ENCODE results near the gene PDE1C. TPM values are rescaled to one million over a fixed set of nuclear protein-coding genes. Genes with fewer than 3 reads are reported as not detected.

The PDE1C gene
- total RNA-seq, 2 experiments from 2014 or later = not detected

DNA sequence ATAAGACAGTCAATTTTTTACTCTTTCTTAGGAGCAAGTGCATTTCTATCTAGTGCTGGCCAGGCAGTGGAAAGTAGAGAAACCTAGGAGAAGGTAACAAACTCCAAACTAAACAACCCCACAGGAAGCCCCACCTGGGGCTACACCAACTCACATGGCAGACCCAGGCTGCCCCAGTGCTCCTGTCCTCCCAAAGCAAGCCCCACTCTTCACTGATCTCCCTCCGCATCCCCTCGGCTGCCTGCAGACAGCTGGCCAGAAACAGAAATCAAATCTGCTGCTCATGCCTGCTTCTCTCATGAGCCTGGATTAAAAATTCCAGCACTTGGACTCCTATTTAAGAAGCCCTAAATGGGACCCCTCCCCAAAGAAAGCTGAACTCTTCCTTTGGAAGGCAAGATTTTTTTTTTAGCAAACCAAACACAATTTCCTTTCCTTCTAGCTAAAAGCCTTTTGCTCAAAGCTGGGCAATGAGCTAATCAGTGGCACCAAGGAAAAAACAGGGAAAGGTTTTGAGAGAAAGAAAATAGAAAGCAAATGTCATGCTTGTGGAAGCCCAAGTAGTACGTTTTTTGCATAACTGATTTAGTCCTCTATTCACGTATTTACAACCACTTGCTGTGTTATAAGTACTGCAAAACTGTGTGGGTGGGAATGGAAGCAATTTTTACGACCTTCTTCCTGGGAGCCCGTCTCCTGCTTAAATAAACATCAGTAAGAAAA, 10.8 kb downstream of the PDE1C start:
- CTCF ChIA-PET = no interaction called here
- no peak for ATAC-seq
- intact Hi-C loops (cut with DNase I, micrococcal nuclease) = no loop called here
- DNase-seq = no peak
- no peak overlapping the region for H3K4me3 Mint-ChIP-seq
- no peaks in the 10 kb centered on the region for H3K9me3 Mint-ChIP-seq (ENCODE audit: low read depth)
- H3K27me3 Mint-ChIP-seq = no peaks in the 10 kb centered on the region
- no peaks in the 10 kb centered on the region for H3K4me1 Mint-ChIP-seq
- no peak overlapping the region for H3K27ac Mint-ChIP-seq
- POLR2A ChIA-PET = no interaction called here
- no peaks in the 10 kb centered on the region for H3K36me3 Mint-ChIP-seq (ENCODE audit: low read depth)

GRCh38 chr7:32058002-32058401, 12.2 kb downstream of the PDE1C start:
- no peaks in the 10 kb centered on the region for H3K9me3 Mint-ChIP-seq (ENCODE audit: low read depth)
- POLR2A ChIA-PET = no interaction called here
- intact Hi-C loops (cut with DNase I, micrococcal nuclease) = no loop called here

GRCh38 chr7:32056767-32057166, 13.4 kb downstream of the PDE1C start:
- ChIA-PET CTCF (no interaction called here), POLR2A (no interaction called here)
- Mint-ChIP-seq H3K9me3 (ENCODE audit: low read depth) (no peaks in the 10 kb centered on the region), H3K27ac (no peak overlapping the region), H3K4me1 (no peaks in the 10 kb centered on the region), H3K4me3 (no peak overlapping the region), H3K36me3 (ENCODE audit: low read depth) (no peaks in the 10 kb centered on the region), H3K27me3 (no peaks in the 10 kb centered on the region)
- DNase-seq (no peak), ATAC-seq (no peak)
- intact Hi-C loops (cut with DNase I, micrococcal nuclease) = no loop called here

More at GRCh38 chr7:32058002-32058401, 12.2 kb downstream of the PDE1C start:
- ATAC-seq = no peak
- no peaks in the 10 kb centered on the region for H3K36me3 Mint-ChIP-seq (ENCODE audit: low read depth)
- no peak overlapping the region for H3K27ac Mint-ChIP-seq
- no peaks in the 10 kb centered on the region for H3K4me1 Mint-ChIP-seq
- CTCF ChIA-PET = no interaction called here
- DNase-seq = no peak
- H3K4me3 Mint-ChIP-seq = no peak overlapping the region
- H3K27me3 Mint-ChIP-seq = no peaks in the 10 kb centered on the region

DNA sequence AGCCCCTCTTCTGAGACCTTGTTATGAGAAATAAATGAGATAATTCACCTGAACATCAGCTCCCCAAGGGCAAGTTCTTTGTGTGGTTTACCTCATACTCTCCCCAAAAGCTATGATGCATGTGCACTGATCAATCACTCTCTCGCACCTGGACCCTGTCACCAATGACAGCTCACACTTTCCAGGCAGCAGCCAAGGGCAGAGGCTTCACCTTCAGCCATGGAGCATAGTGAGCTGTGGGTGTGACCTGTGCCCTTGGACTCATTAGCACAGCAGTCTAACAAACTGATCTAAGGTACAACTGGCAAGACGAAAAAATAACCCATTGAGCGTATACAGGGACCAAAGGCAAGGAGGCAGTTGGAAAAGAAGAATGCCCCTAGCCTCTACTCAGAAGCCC, 17.0 kb downstream of the PDE1C start:
- intact Hi-C loops (cut with DNase I, micrococcal nuclease) = no loop called here
- ATAC-seq = no peak
- CTCF ChIA-PET = no interaction called here
- DNase-seq = no peak
- POLR2A ChIA-PET = no interaction called here
- no peaks in the 10 kb centered on the region for H3K9me3 Mint-ChIP-seq (ENCODE audit: low read depth)
- no peak overlapping the region for H3K27ac Mint-ChIP-seq
- no peak overlapping the region for H3K4me3 Mint-ChIP-seq
- no peaks in the 10 kb centered on the region for H3K27me3 Mint-ChIP-seq
- no peaks in the 10 kb centered on the region for H3K4me1 Mint-ChIP-seq
- H3K36me3 Mint-ChIP-seq (ENCODE audit: low read depth) = no peaks in the 10 kb centered on the region

GRCh38 chr7:32051128-32051527, 19.1 kb downstream of the PDE1C start:
- ATAC-seq (no peak), DNase-seq (no peak)
- Mint-ChIP-seq H3K4me3 (no peak overlapping the region), H3K27ac (no peak overlapping the region), H3K9me3 (ENCODE audit: low read depth) (no peaks in the 10 kb centered on the region), H3K4me1 (no peaks in the 10 kb centered on the region), H3K27me3 (no peaks in the 10 kb centered on the region), H3K36me3 (ENCODE audit: low read depth) (no peaks in the 10 kb centered on the region)
- ChIA-PET CTCF (interaction anchor here (0.6 to 1.0 kb wide), 2 partner anchors 12 to 1316 kb away, joined by 3 read pairs; no protein-coding TSS in a partner anchor), POLR2A (no interaction called here)
- intact Hi-C loops (cut with DNase I, micrococcal nuclease) = no loop called here

- no peak overlapping the region for H3K27ac Mint-ChIP-seq
- DNase-seq = no peak
These were observed 20.6 kb downstream of the PDE1C start for GRCh38 chr7:32049599-32049998.

GRCh38 chr7:32048970-32049491, 21.2 kb downstream of the PDE1C start:
- ATAC-seq (no peak), DNase-seq (no peak)
- no peaks in the 10 kb centered on the region for H3K4me1 Mint-ChIP-seq
- ChIA-PET POLR2A (no interaction called here), CTCF (no interaction called here)
- H3K4me3 Mint-ChIP-seq = no peak overlapping the region
- H3K36me3 Mint-ChIP-seq (ENCODE audit: low read depth) = no peaks in the 10 kb centered on the region
- intact Hi-C loops (cut with DNase I, micrococcal nuclease) = no loop called here
- no peaks in the 10 kb centered on the region for H3K9me3 Mint-ChIP-seq (ENCODE audit: low read depth)
- H3K27ac Mint-ChIP-seq = no peak overlapping the region
- H3K27me3 Mint-ChIP-seq = no peaks in the 10 kb centered on the region

More at GRCh38 chr7:32049599-32049998, 20.6 kb downstream of the PDE1C start:
- CTCF ChIA-PET = no interaction called here
- no peaks in the 10 kb centered on the region for H3K36me3 Mint-ChIP-seq (ENCODE audit: low read depth)
- no peaks in the 10 kb centered on the region for H3K27me3 Mint-ChIP-seq
- ATAC-seq = no peak
- no peak overlapping the region for H3K4me3 Mint-ChIP-seq
- intact Hi-C loops (cut with DNase I, micrococcal nuclease) = no loop called here
- no peaks in the 10 kb centered on the region for H3K9me3 Mint-ChIP-seq (ENCODE audit: low read depth)
- POLR2A ChIA-PET = no interaction called here
- no peaks in the 10 kb centered on the region for H3K4me1 Mint-ChIP-seq

GRCh38 chr7:32047801-32048200, 22.4 kb downstream of the PDE1C start:
- ATAC-seq (no peak), DNase-seq (no peak)
- intact Hi-C loops (cut with DNase I, micrococcal nuclease) = no loop called here
- no peaks in the 10 kb centered on the region for H3K27me3 Mint-ChIP-seq
- no peaks in the 10 kb centered on the region for H3K9me3 Mint-ChIP-seq (ENCODE audit: low read depth)
- H3K27ac Mint-ChIP-seq = no peak overlapping the region
- ChIA-PET POLR2A (no interaction called here), CTCF (no interaction called here)
- H3K36me3 Mint-ChIP-seq (ENCODE audit: low read depth) = no peaks in the 10 kb centered on the region
- no peaks in the 10 kb centered on the region for H3K4me1 Mint-ChIP-seq
- H3K4me3 Mint-ChIP-seq = no peak overlapping the region

DNA sequence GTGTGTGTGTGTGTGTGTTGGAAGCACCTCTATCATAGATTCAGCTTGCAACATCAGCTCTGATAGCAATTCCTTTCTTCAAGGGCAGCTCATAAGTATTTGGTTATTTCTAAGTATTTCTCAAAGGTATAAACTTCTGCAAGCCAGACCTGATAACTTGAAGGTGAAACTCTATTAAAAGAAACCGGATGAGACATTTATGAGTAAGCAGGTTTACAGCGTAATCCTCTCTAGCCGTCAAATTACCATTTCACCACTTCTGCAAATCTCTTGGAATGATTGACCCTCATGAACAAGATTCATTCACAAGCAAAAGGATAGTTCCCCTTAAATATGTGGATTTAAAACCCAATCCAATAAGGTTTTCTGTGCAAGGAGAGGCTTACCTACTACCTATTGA, 23.1 kb downstream of the PDE1C start:
- intact Hi-C loops (cut with DNase I, micrococcal nuclease) = no loop called here
- ATAC-seq = no peak
- POLR2A ChIA-PET = no interaction called here

GRCh38 chr7:32045228-32045627, 25.0 kb downstream of the PDE1C start:
- no peaks in the 10 kb centered on the region for H3K36me3 Mint-ChIP-seq (ENCODE audit: low read depth)
- ChIA-PET CTCF (no interaction called here), POLR2A (no interaction called here)
- no peaks in the 10 kb centered on the region for H3K9me3 Mint-ChIP-seq (ENCODE audit: low read depth)
- no peak for DNase-seq
- H3K4me1 Mint-ChIP-seq = no peaks in the 10 kb centered on the region
- intact Hi-C loops (cut with DNase I, micrococcal nuclease) = no loop called here
- ATAC-seq = no peak
- H3K4me3 Mint-ChIP-seq = no peak overlapping the region
- no peak overlapping the region for H3K27ac Mint-ChIP-seq
- H3K27me3 Mint-ChIP-seq = no peaks in the 10 kb centered on the region

More for the DNA sequence above, 23.1 kb downstream of the PDE1C start:
- H3K4me1 Mint-ChIP-seq = no peaks in the 10 kb centered on the region
- no peak overlapping the region for H3K4me3 Mint-ChIP-seq
- H3K9me3 Mint-ChIP-seq (ENCODE audit: low read depth) = no peaks in the 10 kb centered on the region
- no peak overlapping the region for H3K27ac Mint-ChIP-seq
- H3K27me3 Mint-ChIP-seq = no peaks in the 10 kb centered on the region
- H3K36me3 Mint-ChIP-seq (ENCODE audit: low read depth) = no peaks in the 10 kb centered on the region
- CTCF ChIA-PET = no interaction called here
- DNase-seq = no peak

GRCh38 chr7:32044739-32045138, 25.5 kb downstream of the PDE1C start:
- ChIA-PET CTCF (no interaction called here), POLR2A (no interaction called here)
- H3K4me1 Mint-ChIP-seq = no peaks in the 10 kb centered on the region
- H3K9me3 Mint-ChIP-seq (ENCODE audit: low read depth) = no peaks in the 10 kb centered on the region
- H3K4me3 Mint-ChIP-seq = no peak overlapping the region
- no peaks in the 10 kb centered on the region for H3K36me3 Mint-ChIP-seq (ENCODE audit: low read depth)
- H3K27me3 Mint-ChIP-seq = no peaks in the 10 kb centered on the region
- no peak for ATAC-seq
- DNase-seq = no peak
- intact Hi-C loops (cut with DNase I, micrococcal nuclease) = no loop called here
- no peak overlapping the region for H3K27ac Mint-ChIP-seq

GRCh38 chr7:32043688-32044087, 26.5 kb downstream of the PDE1C start:
- no peak for ATAC-seq
- POLR2A ChIA-PET = no interaction called here

More at GRCh38 chr7:32043688-32044087, 26.5 kb downstream of the PDE1C start:
- intact Hi-C loops (cut with DNase I, micrococcal nuclease) = no loop called here
- DNase-seq = no peak
- CTCF ChIA-PET = no interaction called here
- Mint-ChIP-seq H3K9me3 (ENCODE audit: low read depth) (no peaks in the 10 kb centered on the region), H3K4me1 (no peaks in the 10 kb centered on the region), H3K27me3 (no peaks in the 10 kb centered on the region), H3K4me3 (no peak overlapping the region), H3K27ac (no peak overlapping the region), H3K36me3 (ENCODE audit: low read depth) (no peaks in the 10 kb centered on the region)

Data from activated CD4-positive, alpha-beta T cell treated with anti-CD3 and anti-CD28 coated beads for 36 hours (primary cell).